Fibroblast of mammary gland (primary cell): ENCODE measurements around the gene RNASE1.

Experiments
- DNase-seq: peaks from one replicate; pipeline ENCODE4 v3.0.0-alpha.2; 2010; ENCODE audit warnings: low read depth
- H3K4me3 ChIP-seq: 2 replicates; pipeline ENCODE4 v1.5.1; 2011; ENCODE audit warnings: low read depth, mild to moderate bottlenecking, low read length, moderate library complexity; ENCODE audit not compliant: control insufficient read depth
- CTCF ChIP-seq: conservative IDR thresholded peaks from 2 replicates; pipeline ENCODE4 v1.5.1; 2011; ENCODE audit warnings: low read depth, low read length, inconsistent platforms; ENCODE audit not compliant: control insufficient read depth, insufficient read depth

RNASE1 gene

GRCh38 chr14:20807304-20808161 is 4.9 kb upstream of the RNASE1 start:
- TF ChIP-seq CTCF, result no peak
- H3K4me3 ChIP-seq, result no peak overlapping the region
- DNase-seq, result no peak

- no peak for TF ChIP-seq CTCF
- no peak for DNase-seq
- no peak overlapping the region for H3K4me3 ChIP-seq
Observed at GRCh38 chr14:20805485-20805884, 2.8 kb upstream of the RNASE1 start.

- no peak for DNase-seq
- TF ChIP-seq CTCF, result no peak
- H3K4me3 ChIP-seq, result no peak overlapping the region
Observed at GRCh38 chr14:20803223-20803622, 579 bp upstream of the RNASE1 start.

GRCh38 chr14:20801726-20802125 is 918 bp downstream of the RNASE1 start:
- DNase-seq, result no peak
- TF ChIP-seq CTCF, result no peak

GRCh38 chr14:20799892-20800544 is 2.6 kb downstream of the RNASE1 start:
- no peak for DNase-seq
- TF ChIP-seq CTCF, result no peak
- H3K4me3 ChIP-seq, result no peak overlapping the region

More at GRCh38 chr14:20801726-20802125, 918 bp downstream of the RNASE1 start:
- no peak overlapping the region for H3K4me3 ChIP-seq

GRCh38 chr14:20799456-20799891 is 3.2 kb downstream of the RNASE1 start:
- no peak overlapping the region for H3K4me3 ChIP-seq
- no peak for TF ChIP-seq CTCF
- no peak for DNase-seq
